GM18873 (cell line): Measurements from ENCODE around the gene AGAP3.

ENCODE experiments used
- ATAC-seq: cut with Tn5 transposase; IDR thresholded peaks from one replicate; pipeline ENCODE4 v1.9.1; 2021; ENCODE audit warnings: mild to moderate bottlenecking, moderate library complexity, moderate number of reproducible peaks; ENCODE audit not compliant: unreplicated experiment, low FRiP score

Gene AGAP3

GRCh38 chr7:151057989-151058780 is 28.1 kb upstream of the AGAP3 start:
- ATAC-seq, result peak; percentile 82

- no peak for ATAC-seq
These were observed 27.4 kb upstream of the AGAP3 start for GRCh38 chr7:151058781-151059366.

GRCh38 chr7:151059367-151060112 is 26.7 kb upstream of the AGAP3 start, which contains the start of gene SLC4A2:
SLC4A2 (plus strand) TSS chr7:151059589; CDS start chr7:151061988, 2,399 bp downstream.
- no peak for ATAC-seq

- ATAC-seq, result no peak
These were observed 26.2 kb upstream of the AGAP3 start for GRCh38 chr7:151060113-151060415.

- no peak for ATAC-seq
These were observed 25.7 kb upstream of the AGAP3 start for GRCh38 chr7:151060416-151061212.

GRCh38 chr7:151061213-151062110 is 24.8 kb upstream of the AGAP3 start:
- no peak for ATAC-seq

- ATAC-seq, result no peak
These were observed 24.2 kb upstream of the AGAP3 start for GRCh38 chr7:151062111-151062398.

GRCh38 chr7:151062399-151063211 is 23.7 kb upstream of the AGAP3 start:
- ATAC-seq, result no peak

- ATAC-seq, result no peak
These were observed 23.1 kb upstream of the AGAP3 start for GRCh38 chr7:151063212-151063561.

GRCh38 chr7:151064454-151064853 is 21.8 kb upstream of the AGAP3 start:
- ATAC-seq, result no peak

- no peak for ATAC-seq
These were observed 21.3 kb upstream of the AGAP3 start for GRCh38 chr7:151064993-151065392.

- no peak for ATAC-seq
These were observed 20.8 kb upstream of the AGAP3 start for GRCh38 chr7:151065516-151065915.

- no peak for ATAC-seq
These were observed 19.9 kb upstream of the AGAP3 start for GRCh38 chr7:151066273-151066974.

- no peak for ATAC-seq
These were observed 18.1 kb upstream of the AGAP3 start for GRCh38 chr7:151068069-151068773.

GRCh38 chr7:151069841-151070573 is 16.3 kb upstream of the AGAP3 start:
- ATAC-seq, result no peak

- no peak for ATAC-seq
These were observed 15.7 kb upstream of the AGAP3 start for GRCh38 chr7:151070574-151070960.
